Uterus (tissue), 2 donors: ENCODE results near the gene GRIK5.

Source experiments
- POLR2A ChIP-seq, 2 donors: fragments of 450-650 bp; IDR thresholded peaks; one replicate each; pipeline ENCODE4 v1.6.1; 2016; ENCODE audit warnings: antibody characterized with exemption in 2 of 2, mild to moderate bottlenecking in 1 of 2, moderate library complexity in 1 of 2
- TF ChIP-seq, protein P1 (sequence below), 4 experiments: fragments of 200-600 bp in 2 of 4; fragments of 450-650 bp in 2 of 4; sonication (generic) in 2 of 4; IDR thresholded peaks; one replicate each; pipeline ENCODE4 v1.5.1; 2016 to 2019; ENCODE audit warnings: antibody characterized with exemption in 4 of 4, mild to moderate bottlenecking in 2 of 4, moderate library complexity in 1 of 4

DNA sequence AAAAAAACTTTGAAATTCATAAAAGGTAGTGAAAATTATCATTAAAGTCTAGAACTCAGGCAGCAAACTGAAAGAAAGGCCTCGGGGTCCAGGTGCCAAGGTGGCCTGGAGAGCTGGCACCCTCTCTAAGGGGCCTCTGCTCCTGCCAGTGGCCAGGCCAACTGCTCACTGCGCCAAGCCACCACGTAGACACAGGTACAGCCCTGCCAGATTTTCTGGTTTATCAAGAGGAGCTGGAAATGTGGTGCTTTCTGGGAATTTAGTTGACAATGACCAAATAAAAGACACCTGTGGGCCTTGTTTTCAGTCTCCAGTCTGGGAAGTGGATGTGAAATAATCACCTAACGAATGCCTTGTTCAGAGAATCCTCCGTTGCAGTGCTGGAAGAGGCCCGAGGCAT is 28.8 kb upstream of the GRIK5 start:
- TF ChIP-seq, protein P1, sequence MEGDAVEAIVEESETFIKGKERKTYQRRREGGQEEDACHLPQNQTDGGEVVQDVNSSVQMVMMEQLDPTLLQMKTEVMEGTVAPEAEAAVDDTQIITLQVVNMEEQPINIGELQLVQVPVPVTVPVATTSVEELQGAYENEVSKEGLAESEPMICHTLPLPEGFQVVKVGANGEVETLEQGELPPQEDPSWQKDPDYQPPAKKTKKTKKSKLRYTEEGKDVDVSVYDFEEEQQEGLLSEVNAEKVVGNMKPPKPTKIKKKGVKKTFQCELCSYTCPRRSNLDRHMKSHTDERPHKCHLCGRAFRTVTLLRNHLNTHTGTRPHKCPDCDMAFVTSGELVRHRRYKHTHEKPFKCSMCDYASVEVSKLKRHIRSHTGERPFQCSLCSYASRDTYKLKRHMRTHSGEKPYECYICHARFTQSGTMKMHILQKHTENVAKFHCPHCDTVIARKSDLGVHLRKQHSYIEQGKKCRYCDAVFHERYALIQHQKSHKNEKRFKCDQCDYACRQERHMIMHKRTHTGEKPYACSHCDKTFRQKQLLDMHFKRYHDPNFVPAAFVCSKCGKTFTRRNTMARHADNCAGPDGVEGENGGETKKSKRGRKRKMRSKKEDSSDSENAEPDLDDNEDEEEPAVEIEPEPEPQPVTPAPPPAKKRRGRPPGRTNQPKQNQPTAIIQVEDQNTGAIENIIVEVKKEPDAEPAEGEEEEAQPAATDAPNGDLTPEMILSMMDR (IDR thresholded peaks at IDR 0.05), result no peak
- no peak for TF ChIP-seq POLR2A (IDR thresholded peaks at IDR 0.05)
